Mesenchymal stem cell (in vitro differentiated cells and primary cell): Measurements from ENCODE around the gene A1CF.
"Not testable (repeated sequence)": the region's sequence is repeated elsewhere in the genome, so short reads cannot be mapped to it uniquely, and the experiment has no call there.

Experiments used
- DNase-seq: peaks from one replicate; pipeline ENCODE4 v3.0.0-alpha.2; 2013
- H2AFZ ChIP-seq: one replicate; pipeline ENCODE4 v1.6.1; 2013; ENCODE audit warnings: low read depth, mild to moderate bottlenecking, control low read depth, inconsistent platforms, low read length, moderate library complexity
- H2AK5ac ChIP-seq: 2 replicates; pipeline ENCODE4 v1.6.1; 2013; ENCODE audit warnings: low read length, moderate library complexity, mild to moderate bottlenecking, inconsistent platforms; ENCODE audit not compliant: severe bottlenecking
- H2BK120ac ChIP-seq: one replicate; pipeline ENCODE4 v1.6.1; 2013; ENCODE audit warnings: low read depth, mild to moderate bottlenecking, inconsistent platforms, low read length, moderate library complexity
- H2BK12ac ChIP-seq, 2 experiments: one replicate each; pipeline ENCODE4 v1.6.1; 2013; ENCODE audit warnings: inconsistent platforms in 2 of 2, low read length in 2 of 2, mild to moderate bottlenecking in 2 of 2, moderate library complexity in 2 of 2, control low read depth in 1 of 2
- H2BK15ac ChIP-seq: one replicate; pipeline ENCODE4 v1.6.1; 2013; ENCODE audit warnings: mild to moderate bottlenecking, low read depth, inconsistent platforms; ENCODE audit not compliant: poor library complexity, severe bottlenecking
- H2BK5ac ChIP-seq: 2 replicates; pipeline ENCODE4 v1.6.1; 2013; ENCODE audit warnings: low read depth, mild to moderate bottlenecking, low read length, control low read depth, inconsistent platforms; ENCODE audit not compliant: poor library complexity, severe bottlenecking
- H3K14ac ChIP-seq, 2 experiments: one replicate each; pipeline ENCODE4 v1.6.1; 2013; ENCODE audit warnings: inconsistent platforms in 2 of 2, low read length in 2 of 2, control low read depth in 1 of 2, mild to moderate bottlenecking in 1 of 2, moderate library complexity in 1 of 2
- H3K18ac ChIP-seq, 2 experiments: one replicate each; pipeline ENCODE4 v1.6.1; 2013; ENCODE audit warnings: inconsistent platforms in 2 of 2, low read length in 2 of 2, control low read depth in 1 of 2, low read depth in 1 of 2, mild to moderate bottlenecking in 1 of 2
- H3K23ac ChIP-seq, 2 experiments: one replicate each; pipeline ENCODE4 v1.6.1; 2013; ENCODE audit warnings: inconsistent platforms in 2 of 2, low read length in 2 of 2, mild to moderate bottlenecking in 2 of 2, moderate library complexity in 2 of 2, control low read depth in 1 of 2
- H3K27ac ChIP-seq: 2 replicates; pipeline ENCODE4 v1.5.1; 2013; ENCODE audit warnings: mild to moderate bottlenecking, moderate library complexity, low read length, control low read depth, inconsistent platforms; ENCODE audit not compliant: poor library complexity, severe bottlenecking
- H3K27me3 ChIP-seq, 2 experiments: 2 replicates each; pipeline versions ENCODE4 v1.6.1 to v1.7.0; 2013; ENCODE audit warnings: low read length in 2 of 2, mild to moderate bottlenecking in 2 of 2, moderate library complexity in 2 of 2, control low read depth in 1 of 2, inconsistent platforms in 1 of 2; ENCODE audit not compliant: control insufficient read depth in 1 of 2, insufficient read depth in 1 of 2
- H3K36me3 ChIP-seq, 2 experiments: 2 replicates each; pipeline versions ENCODE4 v1.6.1 to v1.7.0; 2013; ENCODE audit warnings: low read length in 2 of 2, control low read depth in 1 of 2, inconsistent platforms in 1 of 2, low read depth in 1 of 2, mild to moderate bottlenecking in 1 of 2; ENCODE audit not compliant: insufficient read depth in 2 of 2, control insufficient read depth in 1 of 2
- H3K4ac ChIP-seq, 2 experiments: one replicate each; pipeline ENCODE4 v1.6.1; 2013; ENCODE audit warnings: inconsistent platforms in 2 of 2, low read length in 2 of 2, mild to moderate bottlenecking in 2 of 2, moderate library complexity in 2 of 2, control low read depth in 1 of 2, low read depth in 1 of 2
- H3K4me1 ChIP-seq: 2 replicates; pipeline ENCODE4 v1.6.1; 2013; ENCODE audit warnings: low read depth, low read length, control low read depth; ENCODE audit not compliant: control insufficient read depth, insufficient read depth
- H3K4me2 ChIP-seq: 2 replicates; pipeline ENCODE4 v1.6.1; 2013; ENCODE audit warnings: low read length, mild to moderate bottlenecking, inconsistent platforms; ENCODE audit not compliant: poor library complexity, severe bottlenecking
- H3K4me3 ChIP-seq, 2 experiments: 2 replicates each; pipeline versions ENCODE4 v1.5.1 to v1.7.0; 2013; ENCODE audit warnings: low read length in 2 of 2, mild to moderate bottlenecking in 2 of 2, control low read depth in 1 of 2, low read depth in 1 of 2; ENCODE audit not compliant: insufficient read depth in 1 of 2
- H3K79me1 ChIP-seq: replicated peaks from 2 replicates; pipeline ENCODE4 v1.6.1; 2013; ENCODE audit warnings: mild to moderate bottlenecking, control low read depth, low read length, inconsistent platforms; ENCODE audit not compliant: poor library complexity, severe bottlenecking
- H3K9ac ChIP-seq: 2 replicates; pipeline ENCODE4 v1.7.0; 2013; ENCODE audit warnings: mild to moderate bottlenecking, low read length, moderate library complexity
- H3K9me3 ChIP-seq: 2 replicates; pipeline ENCODE4 v1.7.0; 2013; ENCODE audit warnings: mild to moderate bottlenecking, low read length; ENCODE audit not compliant: control insufficient read depth
- H4K8ac ChIP-seq: one replicate; pipeline ENCODE4 v1.6.1; 2013; ENCODE audit warnings: inconsistent platforms, mild to moderate bottlenecking, low read length, moderate library complexity
- H4K91ac ChIP-seq: one replicate; pipeline ENCODE4 v1.6.1; 2013; ENCODE audit warnings: mild to moderate bottlenecking, low read length, inconsistent platforms
- WGBS: methylation state at CpG from one replicate; pipeline ENCODE4 v1.1.7; 2013; ENCODE audit warnings: mixed read lengths; 5-methylcytosine and 5-hydroxymethylcytosine counted together

Gene A1CF

GRCh38 chr10:50927522-50928189, 42.2 kb upstream of the A1CF start:
- Histone ChIP-seq H3K4me1 (no peaks in the 10 kb centered on the region), H3K9me3 (no peaks in the 10 kb centered on the region), H4K8ac (no peak overlapping the region), H3K4ac (no peak overlapping the region), H2BK120ac (no peak overlapping the region), H3K18ac (no peak overlapping the region), H3K9ac (no peak overlapping the region), H2BK12ac (no peak overlapping the region), H2BK5ac (no peak overlapping the region), H3K23ac (no peak overlapping the region), H3K14ac (no peak overlapping the region), H3K4me3 (no peak overlapping the region), H3K27me3 (peaks cover 0 to 3% of the 10 kb centered on the region in 2 experiments), H2AK5ac (no peak overlapping the region), H2AFZ (no peak overlapping the region), H3K79me1 (no peaks in the 10 kb centered on the region), H3K27ac (no peak overlapping the region), H3K36me3 (no peaks in the 10 kb centered on the region), H3K4me2 (no peak overlapping the region), H2BK15ac (no peak overlapping the region), H4K91ac (no peak overlapping the region)
- WGBS, result 68% methylated on average over 1 of the region's 2 CpGs
- DNase-seq, result no peak

GRCh38 chr10:50923471-50923870, 38.0 kb upstream of the A1CF start:
- H2AK5ac ChIP-seq, H3K79me1 ChIP-seq: not testable (repeated sequence)
- WGBS, result 30% methylated on average over 1 of the region's 1 CpG

GRCh38 chr10:50919010-50919409, 33.6 kb upstream of the A1CF start:
- H3K4me2 ChIP-seq, result no peak overlapping the region
- 88% methylated on average over 1 of the region's 3 CpGs for WGBS
- H3K4me1 ChIP-seq, result no peaks in the 10 kb centered on the region
- no peak overlapping the region for H2BK15ac ChIP-seq
- no peak overlapping the region for H3K4ac ChIP-seq
- no peak for DNase-seq
- no peak overlapping the region for H3K4me3 ChIP-seq
- no peak overlapping the region for H2BK5ac ChIP-seq
- no peak overlapping the region for H2AFZ ChIP-seq
- H3K14ac ChIP-seq, result no peak overlapping the region
- no peaks in the 10 kb centered on the region for H3K27me3 ChIP-seq
- H3K23ac ChIP-seq, result no peak overlapping the region
- no peaks in the 10 kb centered on the region for H3K79me1 ChIP-seq
- no peak overlapping the region for H3K18ac ChIP-seq
- no peak overlapping the region for H2BK120ac ChIP-seq
- H3K9me3 ChIP-seq, result no peaks in the 10 kb centered on the region
- no peak overlapping the region for H3K9ac ChIP-seq
- no peak overlapping the region for H2AK5ac ChIP-seq
- no peak overlapping the region for H2BK12ac ChIP-seq
- H3K36me3 ChIP-seq, result no peaks in the 10 kb centered on the region
- no peak overlapping the region for H4K91ac ChIP-seq
- H3K27ac ChIP-seq, result no peak overlapping the region
- H4K8ac ChIP-seq, result no peak overlapping the region

More at GRCh38 chr10:50923471-50923870, 38.0 kb upstream of the A1CF start:
- not testable (repeated sequence) for H3K27me3 ChIP-seq, H2BK120ac ChIP-seq, H3K4me2 ChIP-seq, H2BK12ac ChIP-seq, H3K27ac ChIP-seq, H4K8ac ChIP-seq, H4K91ac ChIP-seq, H3K9me3 ChIP-seq, H3K18ac ChIP-seq, H2BK5ac ChIP-seq, H3K14ac ChIP-seq, H3K9ac ChIP-seq, H3K4ac ChIP-seq, H2AFZ ChIP-seq, DNase-seq, H3K4me3 ChIP-seq, H3K23ac ChIP-seq, H3K4me1 ChIP-seq, H2BK15ac ChIP-seq, H3K36me3 ChIP-seq

- Histone ChIP-seq H3K4ac (no peak overlapping the region), H3K4me3 (no peak overlapping the region), H2BK120ac (no peak overlapping the region), H3K23ac (no peak overlapping the region), H3K9ac (no peak overlapping the region), H3K4me1 (no peaks in the 10 kb centered on the region), H2AK5ac (no peak overlapping the region), H3K27ac (no peak overlapping the region), H2BK5ac (no peak overlapping the region), H3K27me3 (no peaks in the 10 kb centered on the region), H3K79me1 (no peaks in the 10 kb centered on the region), H2AFZ (no peak overlapping the region), H4K91ac (no peak overlapping the region), H3K18ac (no peak overlapping the region), H4K8ac (no peak overlapping the region), H3K36me3 (no peaks in the 10 kb centered on the region), H2BK12ac (no peak overlapping the region), H3K14ac (no peak overlapping the region), H3K9me3 (no peaks in the 10 kb centered on the region), H3K4me2 (no peak overlapping the region), H2BK15ac (no peak overlapping the region)
- no peak for DNase-seq
Measured at GRCh38 chr10:50918529-50918928, 33.1 kb upstream of the A1CF start.
